Measurements from ENCODE around the gene ETF1.
"Not testable (repeated sequence)": the region's sequence is repeated elsewhere in the genome, so short reads cannot be mapped to it uniquely, and the experiment has no call there.

The ETF1 gene

DNA sequence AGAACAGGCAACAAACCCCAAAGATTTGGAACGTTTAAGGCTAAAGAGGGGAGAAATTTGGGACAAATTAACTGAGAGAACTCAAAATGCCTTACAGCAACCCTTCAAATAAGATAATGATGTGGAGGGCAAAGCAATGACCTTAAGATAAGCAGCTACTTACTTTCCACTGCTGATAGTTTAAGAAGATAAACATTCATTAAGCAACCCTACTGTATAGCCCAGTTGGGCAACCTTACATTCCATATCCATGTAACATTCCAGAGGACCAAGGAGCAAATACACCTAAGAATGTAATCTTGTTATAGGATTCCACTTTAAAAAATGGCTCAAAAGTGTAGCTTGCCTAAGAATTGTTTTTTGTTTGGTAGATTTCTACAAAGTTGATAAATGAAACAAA lies 14.8 kb downstream of the ETF1 start:
- no peak for DNase-seq

DNA sequence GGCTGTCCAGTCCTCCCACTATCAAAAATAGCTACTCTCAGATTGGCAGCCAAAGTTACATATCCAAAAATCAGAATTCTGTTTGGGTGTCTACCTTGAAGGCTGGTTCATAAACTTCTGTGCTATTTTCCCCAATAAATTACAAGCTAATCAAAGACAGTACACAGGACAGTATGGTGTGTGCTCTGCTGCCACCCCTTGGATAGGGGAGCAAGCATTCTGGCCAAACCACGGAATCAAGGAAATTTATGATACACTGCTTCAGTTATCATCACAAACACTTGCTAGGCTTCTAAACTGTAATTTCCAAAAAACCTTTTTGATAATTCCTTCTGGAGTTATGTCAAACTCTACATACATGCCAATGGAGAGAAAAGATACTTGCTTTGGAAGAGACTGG lies 15.9 kb downstream of the ETF1 start:
- no peak for DNase-seq

DNA sequence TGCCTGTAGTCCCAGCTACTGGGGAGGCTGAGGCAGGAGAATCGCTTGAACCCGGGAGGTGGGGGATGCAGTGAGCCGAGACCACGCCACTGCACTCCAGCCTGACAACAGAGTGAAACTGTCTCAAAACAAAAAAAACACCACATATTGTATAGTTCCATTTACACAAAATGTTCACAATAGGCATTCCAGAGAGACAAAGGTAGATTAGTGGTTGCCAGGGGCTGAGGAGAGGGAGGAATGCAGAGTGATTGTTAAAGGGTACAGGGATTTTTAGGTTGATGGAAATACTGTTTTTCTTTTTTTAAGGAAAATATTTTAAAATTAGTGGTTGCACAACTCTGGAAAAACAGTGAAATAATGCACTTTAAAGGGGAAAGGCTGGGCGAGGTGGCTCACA lies 19.6 kb downstream of the ETF1 start:
- DNase-seq = no peak

DNA sequence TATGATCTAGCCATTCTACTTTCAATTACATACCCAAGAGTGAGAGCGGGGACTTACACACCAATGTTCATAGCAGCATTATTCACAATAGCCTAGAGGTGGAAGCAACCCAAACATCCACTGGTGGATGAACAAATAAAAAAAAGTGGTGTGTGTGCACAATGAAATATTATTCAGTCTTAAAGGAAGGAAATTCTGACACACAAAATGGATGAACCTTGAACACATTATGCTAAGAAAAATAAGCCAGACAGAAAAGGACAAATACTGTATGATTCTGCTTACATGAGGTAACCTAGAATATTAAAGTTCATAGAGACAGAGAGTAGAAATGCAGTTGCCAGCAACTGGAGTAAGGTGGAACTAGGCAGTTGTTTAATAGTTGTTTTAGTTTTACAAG lies 22.1 kb downstream of the ETF1 start:
- DNase-seq = no peak

DNA sequence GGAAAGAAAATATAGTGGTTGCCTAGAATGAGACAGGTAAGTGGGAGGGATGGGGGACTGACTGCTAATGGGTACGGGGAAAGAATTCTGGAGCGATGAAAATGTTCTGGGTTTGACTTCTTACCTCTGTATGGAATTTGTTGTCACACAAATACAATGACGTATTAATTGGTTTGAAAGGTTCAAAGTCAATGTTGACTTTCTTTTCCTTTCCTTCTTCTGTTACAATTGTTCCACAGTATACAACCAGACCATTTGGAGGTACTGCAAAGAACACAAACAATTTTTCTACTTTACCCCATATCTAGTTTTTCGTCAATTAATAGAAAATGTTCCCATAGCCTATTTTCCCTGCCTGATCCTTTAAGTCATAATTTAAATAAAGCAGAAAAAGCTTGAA lies 25.6 kb downstream of the ETF1 start:
- no peak for DNase-seq

DNA sequence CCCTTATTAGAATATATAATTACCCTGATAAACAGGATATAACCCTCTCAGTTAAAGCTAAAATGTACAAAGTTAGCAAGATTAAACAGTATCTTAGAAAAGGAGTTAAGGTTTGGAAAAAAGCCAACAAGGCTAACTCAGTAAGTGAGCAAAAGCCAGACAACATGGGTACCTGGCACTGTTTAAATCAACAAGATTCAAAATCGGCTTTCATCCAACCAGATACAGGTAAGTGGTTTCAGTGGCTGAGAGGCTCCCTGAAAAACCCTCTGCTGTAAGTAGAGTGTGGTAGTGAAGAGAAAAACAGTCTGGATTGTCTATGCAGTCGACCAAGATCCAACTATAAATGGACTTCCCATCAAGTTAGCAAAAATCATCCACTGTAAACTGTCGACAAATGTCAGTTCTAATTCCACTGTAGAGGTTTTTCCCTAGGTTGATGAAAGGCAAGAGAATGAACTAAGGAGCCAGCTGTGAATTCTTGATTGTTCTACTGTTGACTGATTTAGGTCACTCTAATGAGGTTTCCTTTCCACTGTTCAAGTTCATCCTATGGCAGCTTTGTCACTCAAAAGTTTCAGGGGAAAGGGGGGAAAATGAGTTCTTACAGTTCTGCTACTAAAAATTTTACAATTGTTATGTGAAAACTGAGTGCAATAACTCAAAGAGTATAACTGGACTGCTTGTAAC lies 27.3 kb downstream of the ETF1 start:
- peak; percentile 49 for DNase-seq

DNA sequence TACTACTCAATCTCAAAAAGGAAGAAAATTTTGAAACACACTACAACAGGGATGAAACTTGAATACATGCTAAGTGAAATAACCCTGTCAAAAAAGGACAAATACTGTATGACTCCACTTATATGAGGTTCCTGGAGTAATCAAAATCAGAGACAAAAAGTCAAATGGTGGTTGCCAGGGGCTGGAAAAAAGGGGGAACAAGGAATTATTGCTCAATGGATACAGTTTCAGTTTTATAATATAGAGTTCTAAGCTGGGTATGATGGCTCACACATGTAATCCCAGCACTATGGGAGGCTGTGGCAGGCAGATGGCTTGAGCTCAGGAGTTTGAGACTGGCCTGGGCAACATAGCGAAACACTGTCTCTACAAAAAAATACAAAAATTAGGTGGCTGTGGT lies 29.0 kb downstream of the ETF1 start:
- no peak for DNase-seq

DNA sequence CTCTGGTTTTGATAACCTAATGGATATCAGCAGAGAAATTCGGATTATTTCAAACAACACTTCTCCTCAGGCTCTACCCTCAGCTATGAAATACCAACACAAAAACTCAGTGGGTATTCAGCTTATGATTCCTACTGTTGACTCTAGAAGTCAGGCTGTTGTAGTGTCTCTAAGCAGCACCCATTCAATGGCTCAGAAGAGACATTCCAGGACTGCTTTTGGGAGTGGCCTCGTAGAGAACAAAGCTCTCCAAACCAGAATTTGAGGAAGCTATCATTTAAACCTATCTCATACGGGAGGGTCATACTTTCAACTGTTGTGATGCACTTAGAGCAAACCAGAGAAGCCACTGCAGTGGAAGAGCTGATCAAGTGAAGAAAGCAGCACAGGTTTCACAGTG lies 34.1 kb downstream of the ETF1 start:
- no peak for DNase-seq

DNA sequence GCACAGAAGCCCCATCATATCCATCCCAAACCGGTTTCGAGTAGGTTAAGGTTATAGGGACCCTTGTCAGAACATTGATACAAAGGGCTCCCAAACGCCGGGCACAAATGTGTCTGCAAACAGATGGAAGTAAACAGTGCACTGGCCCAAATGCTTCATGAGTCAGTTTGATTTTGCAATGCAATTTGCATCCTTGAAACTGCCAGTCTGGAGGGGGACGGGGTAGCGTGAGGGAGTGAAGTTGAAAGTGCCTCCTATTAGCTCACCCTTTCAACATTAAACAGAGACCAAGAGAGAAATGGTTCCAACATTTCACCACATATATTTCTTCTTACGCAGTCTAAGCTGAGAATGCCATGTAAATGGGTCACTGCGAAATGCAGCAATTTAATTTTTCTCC lies 35.6 kb downstream of the ETF1 start:
- DNase-seq = not testable (repeated sequence)

DNA sequence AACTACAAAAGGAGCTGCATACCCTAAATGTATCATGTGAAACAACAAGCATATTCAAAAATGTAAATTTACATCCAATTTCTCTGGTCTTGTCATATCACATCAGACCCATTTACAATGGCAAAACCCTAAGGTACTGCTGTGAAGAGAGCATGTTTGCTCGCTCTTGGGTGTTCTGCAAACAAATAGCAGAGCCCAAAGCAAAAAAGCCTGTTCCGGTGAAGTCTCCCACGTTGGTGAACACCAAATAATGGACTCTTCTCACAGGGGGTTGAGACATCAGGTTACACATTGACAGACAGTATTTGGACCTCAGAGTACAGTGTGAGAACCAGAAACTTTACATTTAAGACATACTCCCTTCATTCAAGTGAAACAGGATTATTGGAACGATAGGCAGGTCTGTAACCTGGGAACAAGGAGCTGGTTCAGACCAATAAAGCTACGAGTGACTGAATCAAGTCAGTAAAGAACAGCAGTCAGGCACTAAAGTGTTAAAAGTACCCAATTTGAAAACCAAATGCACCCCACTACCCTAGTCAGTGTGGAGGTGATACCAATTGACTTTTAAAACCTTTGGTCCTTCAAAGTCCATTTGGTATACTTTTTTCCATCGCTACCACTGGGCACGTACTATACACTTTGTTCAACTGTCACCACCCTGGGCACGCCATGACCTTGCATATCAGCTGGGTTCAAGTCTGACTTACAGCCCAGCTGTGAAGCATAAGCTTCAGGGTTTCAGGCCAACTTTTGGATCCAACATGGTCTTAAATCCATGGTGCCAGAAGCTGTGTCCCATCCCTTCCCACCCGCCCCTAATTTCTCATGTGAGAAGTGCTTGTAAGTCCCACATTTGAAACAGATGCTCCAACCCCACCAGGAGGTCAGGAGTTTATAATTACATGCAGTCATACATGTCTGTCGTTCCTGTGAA lies 36.4 kb downstream of the ETF1 start:
- DNase-seq = no peak

DNA sequence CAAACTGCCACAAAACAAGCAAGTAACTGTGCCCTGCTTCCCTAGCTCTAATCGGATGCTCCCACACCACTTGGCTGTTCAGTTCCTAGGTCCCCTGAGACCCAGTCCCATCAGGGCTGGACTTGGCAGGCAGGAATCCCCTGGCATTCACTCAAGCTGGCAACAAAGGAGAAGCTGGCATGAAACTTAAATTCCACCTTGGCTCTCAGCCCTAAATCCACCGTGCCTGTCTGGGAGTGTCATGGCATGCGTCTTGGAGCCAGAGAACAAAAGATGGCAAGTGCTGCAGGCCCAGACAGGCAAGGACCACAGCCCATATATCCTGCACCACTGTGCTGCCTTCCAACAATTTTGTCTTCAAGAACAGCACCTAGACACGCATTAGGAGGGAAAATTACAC lies 38.2 kb downstream of the ETF1 start:
- DNase-seq = peak; percentile 74

DNA sequence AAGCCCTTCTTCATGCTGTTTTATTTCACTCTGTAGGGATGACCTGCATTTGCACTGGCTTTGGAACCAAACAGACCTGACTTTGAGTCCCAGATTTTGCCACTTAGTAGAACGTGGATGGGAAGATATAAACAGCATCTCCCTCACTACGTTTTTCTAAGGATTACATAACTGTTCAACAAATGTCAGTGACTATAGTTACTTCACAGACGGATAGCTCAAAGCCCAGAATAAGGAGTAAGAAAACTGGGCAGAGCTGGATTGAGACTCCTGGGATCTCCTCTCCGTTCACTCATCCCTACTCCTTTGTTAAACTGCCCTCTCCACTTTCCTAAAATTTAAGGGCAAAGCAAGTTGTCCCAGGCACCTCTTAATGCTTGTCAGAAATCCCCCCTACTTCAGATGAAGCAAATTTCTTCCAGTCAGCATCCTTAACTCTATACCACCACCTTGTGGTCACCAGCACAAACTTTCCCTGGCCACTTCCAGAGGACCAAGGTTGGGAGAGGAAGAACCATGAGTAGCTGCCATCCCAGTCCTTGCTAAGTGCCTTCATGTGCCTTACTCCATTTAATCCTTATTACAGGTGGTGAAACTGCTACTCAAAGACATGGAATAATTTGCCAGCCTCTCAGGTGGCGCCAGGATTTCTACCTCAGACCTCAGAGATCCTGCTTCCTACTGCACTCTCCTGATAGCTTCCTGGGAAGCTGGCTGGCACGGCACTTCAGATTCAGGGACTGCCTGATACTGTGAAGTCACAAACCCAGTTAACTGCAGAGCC lies 39.4 kb downstream of the ETF1 start:
- peak; percentile 16 for DNase-seq

DNA sequence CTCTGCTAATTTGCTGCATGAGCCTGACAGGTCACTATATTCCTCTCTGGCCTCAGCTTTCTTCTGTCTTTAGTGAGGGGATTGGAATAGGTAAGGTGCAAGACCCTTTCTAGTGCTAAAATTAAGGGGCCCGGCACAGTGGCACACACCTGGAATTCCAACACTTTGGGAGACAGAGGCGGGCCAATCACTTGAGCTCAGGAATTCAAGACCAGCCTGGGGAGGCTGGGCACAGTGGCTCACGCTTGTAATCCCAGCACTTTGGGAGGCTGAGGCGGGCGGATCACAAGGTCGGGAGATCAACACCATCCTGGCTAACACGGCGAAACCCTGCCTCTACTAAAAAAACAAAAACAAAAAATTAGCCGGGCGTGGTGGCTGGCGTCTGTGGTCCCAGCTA lies 40.5 kb downstream of the ETF1 start:
- DNase-seq = no peak

DNA sequence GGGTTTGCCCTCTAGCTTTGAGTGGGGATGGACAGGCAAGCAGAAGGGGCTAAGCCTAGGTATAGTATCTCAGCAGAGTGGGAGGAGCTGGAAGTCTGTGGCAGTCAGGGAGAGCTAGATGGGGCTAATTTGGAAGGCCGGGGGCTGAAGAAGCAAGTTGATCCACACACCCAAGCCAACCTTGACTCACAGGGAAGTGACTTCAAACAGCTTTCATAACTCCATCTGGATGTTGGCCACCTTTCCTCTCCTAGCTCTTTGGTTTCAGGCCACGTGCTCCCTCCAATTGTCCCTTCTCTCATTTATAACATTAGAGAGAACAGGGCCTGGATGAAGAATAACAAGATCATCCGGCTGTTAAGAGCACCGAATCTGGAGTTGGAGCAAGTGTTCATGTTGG lies 40.9 kb downstream of the ETF1 start:
- DNase-seq = no peak

DNA sequence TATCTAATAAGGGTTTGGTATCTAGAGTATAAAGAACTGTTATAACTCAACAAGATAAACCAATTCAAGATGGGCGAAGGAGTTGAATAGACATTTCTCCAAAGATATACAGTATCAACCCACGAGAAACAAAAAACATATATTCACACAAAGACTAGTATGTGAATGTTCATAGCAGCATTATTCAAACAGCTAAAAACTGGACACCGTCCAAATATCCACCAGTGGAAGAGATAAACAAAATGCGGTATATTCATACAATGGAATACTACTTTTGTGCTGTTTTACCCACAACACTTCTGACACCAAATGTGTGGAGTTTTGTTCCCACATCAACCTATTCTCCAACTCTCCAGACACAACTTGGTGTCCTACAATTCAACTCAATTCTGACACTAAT lies 44.7 kb downstream of the ETF1 start:
- no peak for DNase-seq

DNA sequence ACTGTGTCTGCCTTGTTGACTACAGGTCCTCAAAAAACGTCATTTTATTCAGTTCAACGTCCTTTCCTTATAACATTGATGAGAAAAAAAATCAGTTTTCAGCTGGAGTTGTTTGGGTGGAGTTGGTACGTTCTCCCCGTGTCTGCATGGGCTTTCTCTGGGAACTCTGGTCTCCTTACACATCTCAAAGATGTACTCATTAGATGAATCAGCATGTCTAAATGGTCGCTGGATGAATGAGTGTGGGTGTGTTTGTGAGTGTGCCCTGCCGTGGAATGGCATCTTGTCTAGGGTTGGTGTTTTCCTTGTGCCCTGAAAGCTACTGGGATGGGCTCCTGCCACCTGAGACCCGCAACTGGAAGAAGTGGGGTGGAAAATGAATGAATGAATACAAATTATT lies 47.7 kb downstream of the ETF1 start:
- DNase-seq = no peak

DNA sequence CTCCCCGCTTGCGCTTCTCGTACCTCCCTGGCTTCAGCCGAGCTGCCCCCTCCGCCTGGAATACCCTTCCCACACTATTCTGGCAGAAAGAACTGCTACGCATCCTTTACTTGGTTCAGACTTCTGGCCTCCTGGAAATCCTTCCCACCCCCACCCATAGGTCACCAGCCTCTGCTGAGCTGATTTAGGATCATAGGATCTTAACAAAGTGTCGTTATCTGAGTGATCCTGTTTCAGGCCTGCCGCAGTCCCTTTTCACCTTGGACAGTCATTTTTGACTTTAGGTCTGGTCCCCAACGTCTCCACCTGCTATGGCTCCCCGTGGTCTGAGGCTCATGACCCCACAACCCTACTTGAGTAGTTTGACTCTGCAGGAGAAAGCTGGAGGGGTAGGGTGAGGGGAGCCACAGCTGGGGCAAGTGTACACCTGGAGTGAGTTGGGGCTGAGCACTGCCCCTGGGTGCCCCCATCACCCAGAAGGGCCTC lies 50.4 kb downstream of the ETF1 start:
- no peak for DNase-seq

DNA sequence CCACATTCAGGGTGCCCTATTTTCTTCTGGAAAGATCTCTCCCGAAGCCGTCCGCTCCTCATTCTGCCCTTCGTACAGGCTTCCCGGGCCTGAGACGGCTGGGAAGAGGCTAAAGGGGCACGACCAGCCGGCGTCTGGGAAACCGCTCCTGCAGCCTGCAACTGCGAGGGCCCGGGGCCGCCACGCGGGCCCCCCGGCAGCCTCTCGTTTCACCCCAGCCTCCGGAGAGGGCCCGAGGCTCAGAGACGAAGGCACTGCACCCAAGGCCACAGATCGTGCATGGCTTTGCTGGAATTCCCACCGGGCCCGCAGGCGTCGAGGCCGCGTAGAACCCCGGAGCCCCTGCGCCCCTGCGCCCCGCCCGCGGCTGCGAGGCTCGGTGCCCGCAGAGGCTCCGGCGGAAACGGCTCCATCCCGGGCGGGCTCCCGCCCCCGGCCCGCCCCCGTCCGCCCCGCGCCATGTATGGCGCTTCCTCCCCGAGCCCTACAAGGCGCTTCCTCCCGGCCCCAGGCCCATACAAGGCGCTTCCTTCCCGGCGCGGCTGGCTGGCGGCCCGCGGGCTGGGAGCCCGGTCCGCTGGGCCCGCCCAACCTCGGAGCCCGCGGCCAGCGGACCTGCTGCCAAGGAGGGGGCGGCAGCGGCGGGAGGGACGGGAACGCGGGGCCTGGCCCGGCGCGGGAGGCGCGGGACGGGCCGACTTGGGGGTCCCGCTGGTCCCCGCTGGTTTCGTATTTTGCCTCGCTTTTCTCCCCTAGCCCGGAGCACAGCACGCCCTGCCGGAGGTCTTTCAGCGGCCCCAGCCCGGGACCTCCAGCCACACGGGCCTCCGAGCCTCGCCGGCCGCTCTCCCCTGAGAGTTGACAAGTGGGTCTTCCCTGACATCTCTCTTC lies 51.1 kb downstream of the ETF1 start:
- peak; percentile 24 for DNase-seq

DNA sequence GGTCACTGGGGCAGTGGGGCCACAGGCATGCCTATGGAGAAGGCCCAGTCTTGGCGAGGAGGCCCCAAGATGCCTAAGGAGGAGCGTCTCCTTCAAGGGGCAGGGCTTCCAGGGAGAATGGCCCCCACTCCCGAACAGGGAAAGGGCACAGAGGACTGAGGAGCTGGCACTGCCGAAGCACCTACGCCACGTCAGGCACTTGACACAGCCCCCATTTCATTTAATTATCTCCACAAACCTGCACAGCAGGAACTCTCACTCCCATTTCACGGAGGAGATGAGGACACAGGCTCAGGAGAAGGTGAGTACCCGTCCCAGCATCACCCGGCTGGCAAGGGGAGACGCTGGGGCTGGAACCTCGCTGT lies 51.8 kb downstream of the ETF1 start:
- peak; percentile 1 for DNase-seq

DNA sequence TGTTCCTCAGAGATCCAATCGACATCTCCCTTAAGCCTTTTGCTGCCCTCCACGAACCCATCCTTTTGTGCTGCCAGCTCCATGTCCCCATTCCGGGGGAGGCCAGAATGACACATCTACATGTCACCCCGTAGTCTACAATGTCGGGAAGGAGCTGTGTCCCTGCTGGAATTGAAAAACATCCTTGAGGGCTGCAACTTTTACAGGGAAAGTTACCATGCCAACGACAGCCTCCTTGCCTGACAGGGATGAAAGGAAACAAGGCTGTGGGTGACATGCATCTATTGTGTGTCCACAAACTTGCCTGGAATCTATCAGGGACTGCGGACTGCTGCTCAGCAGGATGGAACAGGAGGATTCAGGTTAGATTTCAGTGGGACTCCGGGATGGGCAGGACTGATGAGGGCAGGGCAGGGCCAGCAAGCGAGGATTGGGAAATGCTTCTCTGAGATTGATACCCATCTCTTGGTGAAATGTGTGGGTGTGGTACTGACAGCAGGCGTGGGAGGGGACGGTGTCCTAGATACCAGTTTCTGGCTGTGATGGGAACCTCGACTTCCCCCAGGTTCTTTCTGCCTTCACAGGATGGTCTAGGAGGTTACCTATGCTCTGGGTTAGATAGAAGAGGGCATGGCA lies 52.3 kb downstream of the ETF1 start:
- DNase-seq = no peak

DNA sequence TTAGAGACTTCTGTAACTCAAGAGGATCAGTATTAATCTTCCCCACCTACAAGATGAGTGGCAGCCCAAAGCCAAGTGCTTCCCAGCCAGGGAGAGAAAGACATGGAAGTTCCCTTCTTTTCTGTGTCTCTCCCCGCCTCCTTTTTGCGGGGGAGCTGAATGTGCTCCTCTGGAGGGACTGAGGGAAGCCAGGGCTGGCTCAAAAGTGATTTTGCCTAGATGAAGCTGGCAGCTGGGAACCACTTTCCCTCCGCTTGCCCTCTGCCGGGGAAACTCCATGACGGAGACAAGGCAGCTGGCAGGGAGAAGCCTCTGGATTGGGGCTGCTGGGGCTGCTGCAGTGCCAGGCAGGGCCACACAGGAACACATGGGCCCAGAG lies 53.4 kb downstream of the ETF1 start:
- DNase-seq = no peak

DNA sequence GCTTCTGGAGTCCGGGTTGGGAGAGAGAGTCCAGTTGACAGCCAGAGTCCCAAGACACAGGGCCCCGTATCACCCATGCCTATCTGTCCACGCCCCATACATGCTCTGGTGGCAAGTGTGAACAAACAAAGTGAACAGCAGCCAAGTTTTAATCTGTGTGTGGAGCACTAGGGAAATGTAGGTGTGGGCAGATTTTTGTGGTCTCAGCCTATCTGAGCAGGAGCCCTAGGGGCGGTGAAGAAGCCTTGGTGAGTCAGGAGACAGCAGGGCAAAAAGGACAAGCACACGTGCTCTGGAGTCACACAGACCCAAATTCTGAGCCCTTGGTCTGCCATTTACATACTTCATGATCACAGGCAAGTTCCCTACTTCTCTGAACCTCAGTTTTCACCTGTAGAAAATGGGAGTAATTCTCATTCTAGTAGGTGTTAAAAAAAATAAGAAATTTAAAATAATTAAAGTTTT lies 54.5 kb downstream of the ETF1 start:
- no peak for DNase-seq

All from DMS79 (cell line).